ENCODE data around the gene COBLL1.

GRCh38 chr2:164655750-164656149 lies 185.9 kb downstream of the COBLL1 start:
- TF ChIP-seq, protein P1, sequence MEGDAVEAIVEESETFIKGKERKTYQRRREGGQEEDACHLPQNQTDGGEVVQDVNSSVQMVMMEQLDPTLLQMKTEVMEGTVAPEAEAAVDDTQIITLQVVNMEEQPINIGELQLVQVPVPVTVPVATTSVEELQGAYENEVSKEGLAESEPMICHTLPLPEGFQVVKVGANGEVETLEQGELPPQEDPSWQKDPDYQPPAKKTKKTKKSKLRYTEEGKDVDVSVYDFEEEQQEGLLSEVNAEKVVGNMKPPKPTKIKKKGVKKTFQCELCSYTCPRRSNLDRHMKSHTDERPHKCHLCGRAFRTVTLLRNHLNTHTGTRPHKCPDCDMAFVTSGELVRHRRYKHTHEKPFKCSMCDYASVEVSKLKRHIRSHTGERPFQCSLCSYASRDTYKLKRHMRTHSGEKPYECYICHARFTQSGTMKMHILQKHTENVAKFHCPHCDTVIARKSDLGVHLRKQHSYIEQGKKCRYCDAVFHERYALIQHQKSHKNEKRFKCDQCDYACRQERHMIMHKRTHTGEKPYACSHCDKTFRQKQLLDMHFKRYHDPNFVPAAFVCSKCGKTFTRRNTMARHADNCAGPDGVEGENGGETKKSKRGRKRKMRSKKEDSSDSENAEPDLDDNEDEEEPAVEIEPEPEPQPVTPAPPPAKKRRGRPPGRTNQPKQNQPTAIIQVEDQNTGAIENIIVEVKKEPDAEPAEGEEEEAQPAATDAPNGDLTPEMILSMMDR (IDR thresholded peaks at IDR 0.05; ENCODE audit: low read depth, low read length), result no peak
- TF ChIP-seq POLR2A (IDR thresholded peaks at IDR 0.05; ENCODE audit: extremely low read depth, insufficient read length) (no peak), MAX (IDR thresholded peaks at IDR 0.05; ENCODE audit: low read depth, low read length) (no peak), MYC (IDR thresholded peaks at IDR 0.05; ENCODE audit: low read depth, low read length) (no peak)
